Activated CD4-positive, alpha-beta memory T cell treated with anti-CD3 and anti-CD28 coated beads for 36 hours (primary cell): ENCODE measurements around the gene MALRD1. TPM values are rescaled to one million over a fixed set of nuclear protein-coding genes. Genes with fewer than 3 reads are reported as not detected.

ENCODE experiments used
- CTCF ChIA-PET: fragments of 350-600 bp; sonication (Branson Sonifier 250); formaldehyde crosslinking; loops from one replicate; lab custom pipeline; 2021; ENCODE audit warnings: antibody characterized with exemption, inconsistent platforms; lab: Charles Lee
- POLR2A ChIA-PET: fragments of 350-600 bp; sonication (Branson Sonifier 250); formaldehyde crosslinking; loops from one replicate; lab custom pipeline; 2021; ENCODE audit warnings: antibody characterized with exemption; lab: Charles Lee
- DNase-seq: peaks from one replicate; pipeline ENCODE4 v3.0.0-alpha.2; 2020
- H3K27ac Mint-ChIP-seq: one replicate; pipeline ENCODE4 v1.8.0; 2021; ENCODE audit warnings: mixed read lengths
- H3K27me3 Mint-ChIP-seq: one replicate; pipeline ENCODE4 v1.8.0; 2021; ENCODE audit warnings: mixed read lengths
- H3K36me3 Mint-ChIP-seq: one replicate; pipeline ENCODE4 v1.8.0; 2021; ENCODE audit warnings: mixed read lengths
- H3K4me1 Mint-ChIP-seq: one replicate; pipeline ENCODE4 v1.8.0; 2021; ENCODE audit warnings: low read depth, mixed read lengths
- H3K4me3 Mint-ChIP-seq: one replicate; pipeline ENCODE4 v1.8.0; 2021; ENCODE audit warnings: mild to moderate bottlenecking, mixed read lengths
- H3K9me3 Mint-ChIP-seq: one replicate; pipeline ENCODE4 v1.8.0; 2021; ENCODE audit warnings: mixed read lengths
- intact Hi-C: fragments of 100-400 bp; cut with micrococcal nuclease; formaldehyde crosslinking; loops from one replicate; pipeline ENCODE4 v1.15.1; 2023
- total RNA-seq, 2 experiments: library from RNA; stranded (reverse); gene quantifications; one replicate each; pipeline ENCODE4 v1.2.3, GENCODE V29; 2021

MALRD1 gene
- total RNA-seq, 2 experiments from 2014 or later, result not detected

DNA sequence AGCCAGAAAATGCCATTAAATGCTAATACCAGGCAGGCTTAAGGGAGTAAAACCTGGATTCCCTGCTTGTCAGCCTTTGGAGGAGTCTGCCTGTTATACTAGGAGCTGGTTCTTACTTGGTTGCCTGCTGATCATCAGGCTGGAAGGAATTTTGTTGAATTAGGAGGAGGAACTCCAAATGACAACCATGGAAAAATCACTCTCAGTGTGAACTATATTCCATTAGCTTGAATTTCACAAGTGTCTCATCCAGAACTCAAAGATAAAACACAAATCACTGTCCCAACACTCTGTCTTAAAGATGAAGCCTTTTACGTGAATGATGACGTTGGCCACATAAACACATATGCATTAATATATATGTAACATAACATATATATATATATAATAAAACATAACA, 528.8 kb downstream of the MALRD1 start:
- CTCF ChIA-PET, result no interaction called here

GRCh38 chr10:19577807-19578206, 529.2 kb downstream of the MALRD1 start:
- ChIA-PET POLR2A (no interaction called here), CTCF (no interaction called here)
- no peaks in the 10 kb centered on the region for H3K4me1 Mint-ChIP-seq
- no peaks in the 10 kb centered on the region for H3K36me3 Mint-ChIP-seq
- peaks cover 18% of the 10 kb centered on the region for H3K9me3 Mint-ChIP-seq
- intact Hi-C loops, result no loop called here
- DNase-seq, result no peak
- no peak overlapping the region for H3K4me3 Mint-ChIP-seq
- no peak overlapping the region for H3K27ac Mint-ChIP-seq
- H3K27me3 Mint-ChIP-seq, result no peaks in the 10 kb centered on the region

More for the DNA sequence above, 528.8 kb downstream of the MALRD1 start:
- Mint-ChIP-seq H3K9me3 (peaks cover 18% of the 10 kb centered on the region), H3K4me3 (no peak overlapping the region), H3K27me3 (no peaks in the 10 kb centered on the region), H3K4me1 (no peaks in the 10 kb centered on the region), H3K27ac (no peak overlapping the region), H3K36me3 (no peaks in the 10 kb centered on the region)
- DNase-seq, result no peak
- intact Hi-C loops, result no loop called here
- POLR2A ChIA-PET, result no interaction called here

- Mint-ChIP-seq H3K9me3 (peaks cover 18% of the 10 kb centered on the region), H3K27me3 (no peaks in the 10 kb centered on the region), H3K27ac (no peak overlapping the region), H3K4me1 (no peaks in the 10 kb centered on the region), H3K36me3 (no peaks in the 10 kb centered on the region), H3K4me3 (no peak overlapping the region)
- DNase-seq, result no peak
- ChIA-PET CTCF (no interaction called here), POLR2A (no interaction called here)
- intact Hi-C loops, result no loop called here
Measured at GRCh38 chr10:19578571-19578970, 530.0 kb downstream of the MALRD1 start.

- H3K36me3 Mint-ChIP-seq, result no peaks in the 10 kb centered on the region
- intact Hi-C loops, result no loop called here
- no peak overlapping the region for H3K4me3 Mint-ChIP-seq
- no peak for DNase-seq
- H3K4me1 Mint-ChIP-seq, result no peaks in the 10 kb centered on the region
- POLR2A ChIA-PET, result no interaction called here
- no peaks in the 10 kb centered on the region for H3K27me3 Mint-ChIP-seq
- CTCF ChIA-PET, result no interaction called here
- no peak overlapping the region for H3K27ac Mint-ChIP-seq
- H3K9me3 Mint-ChIP-seq, result peaks cover 21% of the 10 kb centered on the region
Measured at GRCh38 chr10:19579761-19580545, 531.4 kb downstream of the MALRD1 start.

GRCh38 chr10:19580691-19581090, 532.1 kb downstream of the MALRD1 start:
- no peak overlapping the region for H3K4me3 Mint-ChIP-seq
- no peak for DNase-seq
- no peaks in the 10 kb centered on the region for H3K27me3 Mint-ChIP-seq
- POLR2A ChIA-PET, result no interaction called here
- CTCF ChIA-PET, result no interaction called here
- no peaks in the 10 kb centered on the region for H3K36me3 Mint-ChIP-seq
- peaks cover 22% of the 10 kb centered on the region for H3K9me3 Mint-ChIP-seq
- H3K27ac Mint-ChIP-seq, result no peak overlapping the region
- no peaks in the 10 kb centered on the region for H3K4me1 Mint-ChIP-seq
- intact Hi-C loops, result no loop called here

- H3K27me3 Mint-ChIP-seq, result no peaks in the 10 kb centered on the region
- no peaks in the 10 kb centered on the region for H3K36me3 Mint-ChIP-seq
- H3K27ac Mint-ChIP-seq, result no peak overlapping the region
- peaks cover 13% of the 10 kb centered on the region for H3K9me3 Mint-ChIP-seq
- H3K4me3 Mint-ChIP-seq, result no peak overlapping the region
- intact Hi-C loops, result no loop called here
- CTCF ChIA-PET, result no interaction called here
- no peak for DNase-seq
- H3K4me1 Mint-ChIP-seq, result no peaks in the 10 kb centered on the region
- POLR2A ChIA-PET, result no interaction called here
Measured at GRCh38 chr10:19588608-19589007, 540.0 kb downstream of the MALRD1 start.

DNA sequence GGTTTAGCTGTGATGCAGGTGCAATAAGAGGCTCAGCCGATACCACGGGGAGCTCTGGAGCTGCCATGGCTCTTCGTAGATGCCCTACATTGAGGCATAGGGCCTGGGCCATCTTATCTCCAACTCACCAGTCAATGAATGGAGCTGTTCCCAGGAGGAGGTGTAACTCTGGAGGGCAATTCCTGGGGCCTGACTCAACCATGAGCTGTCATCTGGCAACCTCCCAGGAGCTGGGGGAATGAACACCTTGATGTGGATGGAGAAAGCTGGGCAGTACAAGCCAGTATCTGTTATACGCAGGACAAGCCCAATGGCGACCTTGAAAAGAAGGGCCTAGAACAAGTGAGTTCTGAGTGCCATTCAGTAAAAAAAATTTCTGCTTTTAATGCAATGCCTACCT, 543.7 kb downstream of the MALRD1 start:
- peaks cover 3% of the 10 kb centered on the region for H3K9me3 Mint-ChIP-seq
- CTCF ChIA-PET, result no interaction called here
- H3K27ac Mint-ChIP-seq, result no peak overlapping the region
- no peaks in the 10 kb centered on the region for H3K27me3 Mint-ChIP-seq
- no peaks in the 10 kb centered on the region for H3K4me1 Mint-ChIP-seq
- intact Hi-C loops, result no loop called here
- no peak for DNase-seq
- H3K4me3 Mint-ChIP-seq, result no peak overlapping the region
- POLR2A ChIA-PET, result no interaction called here
- no peaks in the 10 kb centered on the region for H3K36me3 Mint-ChIP-seq

DNA sequence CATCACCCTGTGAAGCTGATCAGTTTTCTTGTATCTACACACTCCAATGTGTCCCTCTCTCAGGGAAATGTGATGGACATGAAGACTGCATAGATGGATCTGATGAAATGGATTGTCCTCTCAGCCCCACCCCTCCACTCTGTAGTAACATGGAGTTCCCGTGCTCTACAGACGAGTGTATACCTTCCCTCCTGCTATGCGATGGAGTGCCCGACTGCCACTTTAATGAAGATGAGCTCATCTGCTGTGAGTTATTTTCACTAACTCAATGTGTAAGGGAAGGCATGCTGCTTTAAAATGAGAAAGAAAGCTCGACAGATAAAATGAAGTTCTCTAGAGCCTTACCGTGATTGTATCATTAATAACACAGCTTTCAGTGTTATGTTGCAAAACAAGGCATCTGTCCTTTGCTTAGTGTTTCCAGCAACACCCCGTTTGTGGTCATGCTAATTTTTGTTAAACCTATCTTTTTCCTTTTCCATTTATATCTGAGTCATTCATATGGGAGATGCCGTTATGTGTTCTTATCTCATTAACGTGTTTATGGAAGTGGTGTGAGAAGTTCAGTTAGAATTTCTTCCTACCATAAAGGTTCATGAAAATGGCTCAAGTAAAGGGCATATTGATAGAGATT, 546.7 kb downstream of the MALRD1 start:
- Mint-ChIP-seq H3K9me3 (peaks cover 8% of the 10 kb centered on the region), H3K4me1 (no peaks in the 10 kb centered on the region), H3K4me3 (no peak overlapping the region), H3K27ac (no peak overlapping the region), H3K36me3 (no peaks in the 10 kb centered on the region), H3K27me3 (no peaks in the 10 kb centered on the region)
- intact Hi-C loops, result no loop called here
- ChIA-PET POLR2A (no interaction called here), CTCF (no interaction called here)
- no peak for DNase-seq

DNA sequence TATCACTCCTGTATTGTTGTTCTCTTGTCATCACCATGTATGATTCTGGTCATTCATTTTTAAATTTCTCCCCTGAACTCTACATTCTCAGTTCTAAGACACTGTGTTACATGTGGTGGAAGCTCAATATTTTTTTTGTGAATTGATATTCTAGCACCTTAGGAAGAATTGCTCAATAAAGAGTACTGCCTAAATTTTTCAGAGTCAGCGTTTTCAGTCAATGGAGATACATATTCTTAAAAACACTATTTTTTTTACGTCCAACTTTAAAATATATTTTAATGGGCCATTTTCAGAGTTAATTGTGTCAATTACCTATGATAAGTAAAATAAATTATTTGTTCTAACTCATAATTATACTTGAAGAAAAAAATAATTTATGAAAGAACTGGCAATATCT, 557.2 kb downstream of the MALRD1 start:
- DNase-seq, result no peak
- no peak overlapping the region for H3K4me3 Mint-ChIP-seq
- H3K27me3 Mint-ChIP-seq, result no peaks in the 10 kb centered on the region
- H3K4me1 Mint-ChIP-seq, result no peaks in the 10 kb centered on the region
- intact Hi-C loops, result no loop called here
- peaks cover 7% of the 10 kb centered on the region for H3K9me3 Mint-ChIP-seq
- POLR2A ChIA-PET, result no interaction called here
- no peaks in the 10 kb centered on the region for H3K36me3 Mint-ChIP-seq
- CTCF ChIA-PET, result no interaction called here
- no peak overlapping the region for H3K27ac Mint-ChIP-seq

DNA sequence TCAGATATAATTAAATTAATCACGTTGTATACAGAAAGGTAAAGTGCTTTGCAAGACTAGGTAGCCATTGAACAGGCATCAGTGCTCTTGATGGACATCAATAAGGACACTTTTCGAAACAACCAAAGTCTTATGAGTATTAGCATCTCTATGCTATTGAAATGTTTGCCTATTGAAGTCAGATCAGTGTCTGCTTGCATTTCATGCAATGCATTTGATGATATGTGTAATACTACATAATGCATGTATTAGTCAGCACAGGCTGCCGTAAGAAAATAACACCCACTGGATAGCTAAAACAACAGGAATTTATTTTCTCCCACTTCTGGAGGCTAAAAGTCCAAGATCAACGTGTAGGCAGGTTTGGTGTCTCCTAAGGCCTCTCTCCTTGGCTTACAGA, 558.4 kb downstream of the MALRD1 start:
- Mint-ChIP-seq H3K9me3 (peaks cover 7% of the 10 kb centered on the region), H3K36me3 (no peaks in the 10 kb centered on the region), H3K27me3 (no peaks in the 10 kb centered on the region), H3K4me1 (no peaks in the 10 kb centered on the region), H3K27ac (no peak overlapping the region), H3K4me3 (no peak overlapping the region)
- no peak for DNase-seq
- ChIA-PET CTCF (no interaction called here), POLR2A (no interaction called here)
- intact Hi-C loops, result no loop called here

- no peak for DNase-seq
- Mint-ChIP-seq H3K4me1 (no peaks in the 10 kb centered on the region), H3K27ac (no peak overlapping the region), H3K27me3 (no peaks in the 10 kb centered on the region), H3K4me3 (no peak overlapping the region), H3K9me3 (peaks cover 15% of the 10 kb centered on the region), H3K36me3 (no peaks in the 10 kb centered on the region)
- ChIA-PET POLR2A (no interaction called here), CTCF (no interaction called here)
- intact Hi-C loops, result no loop called here
Measured at GRCh38 chr10:19611775-19612174, 563.2 kb downstream of the MALRD1 start.

GRCh38 chr10:19616966-19617365, 568.4 kb downstream of the MALRD1 start:
- Mint-ChIP-seq H3K4me3 (no peak overlapping the region), H3K9me3 (peaks cover 19% of the 10 kb centered on the region), H3K27ac (no peak overlapping the region), H3K27me3 (no peaks in the 10 kb centered on the region), H3K4me1 (no peaks in the 10 kb centered on the region), H3K36me3 (no peaks in the 10 kb centered on the region)
- ChIA-PET CTCF (no interaction called here), POLR2A (no interaction called here)
- intact Hi-C loops, result no loop called here
- DNase-seq, result no peak

DNA sequence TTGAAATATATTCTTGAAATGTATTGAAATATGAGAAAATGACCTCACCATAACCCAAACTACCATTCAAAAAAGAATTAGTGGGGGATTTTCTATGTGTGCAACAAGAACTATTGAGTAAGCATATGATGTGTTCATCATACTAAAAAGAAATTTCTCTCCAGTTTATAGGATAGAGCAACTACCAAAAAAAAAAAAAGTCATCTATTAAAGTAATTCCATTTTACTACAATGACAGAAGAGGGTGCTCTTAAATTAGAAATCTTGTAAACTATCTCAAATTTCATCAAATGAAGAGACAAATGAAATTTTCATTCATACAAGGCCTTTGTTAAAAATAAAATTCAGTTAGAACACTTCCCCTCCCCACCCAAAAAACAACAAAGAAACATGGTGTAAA, 572.2 kb downstream of the MALRD1 start:
- DNase-seq, result no peak
- CTCF ChIA-PET, result no interaction called here
- no peaks in the 10 kb centered on the region for H3K36me3 Mint-ChIP-seq
- no peaks in the 10 kb centered on the region for H3K27me3 Mint-ChIP-seq
- H3K4me3 Mint-ChIP-seq, result no peak overlapping the region
- H3K27ac Mint-ChIP-seq, result no peak overlapping the region
- POLR2A ChIA-PET, result no interaction called here
- H3K9me3 Mint-ChIP-seq, result peaks cover 6% of the 10 kb centered on the region
- H3K4me1 Mint-ChIP-seq, result no peaks in the 10 kb centered on the region
- intact Hi-C loops, result no loop called here
